CD14-positive monocyte (primary cell): ENCODE measurements around the gene PRM1. TPM values are rescaled to one million over a fixed set of nuclear protein-coding genes. Genes with fewer than 3 reads are reported as not detected.

Experiments
- DNase-seq, 3 donors: peaks; one replicate each; pipeline ENCODE4 v3.0.0-alpha.2; 2011 to 2022
- H2AFZ ChIP-seq: 2 replicates; pipeline ENCODE4 v1.6.0; 2012; ENCODE audit warnings: mild to moderate bottlenecking, low read depth, low read length, inconsistent platforms; ENCODE audit not compliant: insufficient read depth, poor library complexity, severe bottlenecking
- H3K27ac ChIP-seq, 2 donors: 1 replicate in 1 of 2; 2 replicates in 1 of 2; pipeline ENCODE4 v1.5.1; 2012 to 2013; ENCODE audit warnings: low read length in 2 of 2, control low read depth in 1 of 2, inconsistent platforms in 1 of 2, low read depth in 1 of 2, mild to moderate bottlenecking in 1 of 2
- H3K27me3 ChIP-seq, 2 donors: one replicate each; pipeline versions ENCODE4 v1.6.0 to v1.6.1; 2011 to 2013; ENCODE audit warnings: low read length in 2 of 2; ENCODE audit not compliant: control insufficient read depth in 2 of 2, insufficient read depth in 2 of 2
- H3K36me3 ChIP-seq, 2 donors: replicated peaks in 1 of 2; 1 replicate in 1 of 2; 2 replicates in 1 of 2; pipeline versions ENCODE4 v1.5.1 to v1.6.1; 2012 to 2013; ENCODE audit warnings: low read length in 2 of 2, control low read depth in 1 of 2, inconsistent platforms in 1 of 2, mild to moderate bottlenecking in 1 of 2; ENCODE audit not compliant: insufficient read depth in 2 of 2, control insufficient read depth in 1 of 2
- H3K4me1 ChIP-seq, 2 donors: 1 replicate in 1 of 2; 2 replicates in 1 of 2; pipeline versions ENCODE4 v1.5.1 to v1.6.1; 2012 to 2013; ENCODE audit warnings: low read length in 2 of 2, control low read depth in 1 of 2, inconsistent platforms in 1 of 2, mild to moderate bottlenecking in 1 of 2, moderate library complexity in 1 of 2; ENCODE audit not compliant: insufficient read depth in 2 of 2, control insufficient read depth in 1 of 2
- H3K4me2 ChIP-seq: replicated peaks from 2 replicates; pipeline ENCODE3; 2012; ENCODE audit warnings: low read length, moderate library complexity, mild to moderate bottlenecking; ENCODE audit not compliant: poor library complexity, severe bottlenecking; ENCODE audit errors: extremely low read depth
- H3K4me3 ChIP-seq, 3 experiments: fragments of 200-600 bp in 1 of 3; sonication (generic) in 1 of 3; replicated peaks in 1 of 3; 1 replicate in 2 of 3; 2 replicates in 1 of 3; pipeline ENCODE4 v1.5.1; 2011 to 2013; ENCODE audit warnings: low read length in 3 of 3, mild to moderate bottlenecking in 3 of 3, control low read depth in 2 of 3, low read depth in 2 of 3, inconsistent platforms in 1 of 3, moderate library complexity in 1 of 3
- H3K79me2 ChIP-seq: 2 replicates; pipeline ENCODE4 v1.6.0; 2012; ENCODE audit warnings: mild to moderate bottlenecking, control low read depth, inconsistent platforms, low read length, moderate library complexity; ENCODE audit not compliant: insufficient read depth
- H3K9ac ChIP-seq: 2 replicates; pipeline ENCODE4 v1.6.0; 2017; ENCODE audit warnings: low read length, mild to moderate bottlenecking; ENCODE audit not compliant: insufficient read depth, poor library complexity, severe bottlenecking
- H3K9me3 ChIP-seq, 2 donors: replicated peaks in 1 of 2; 1 replicate in 1 of 2; 2 replicates in 1 of 2; pipeline versions ENCODE4 v1.5.1 to v1.6.1; 2012 to 2013; ENCODE audit warnings: low read length in 2 of 2, control low read depth in 1 of 2; ENCODE audit not compliant: control insufficient read depth in 1 of 2, insufficient read depth in 1 of 2
- H4K20me1 ChIP-seq: 2 replicates; pipeline ENCODE4 v1.6.0; 2012; ENCODE audit warnings: mild to moderate bottlenecking, low read length, control low read depth, moderate library complexity; ENCODE audit not compliant: insufficient read depth
- H3K27ac Mint-ChIP-seq, 7 donors: one replicate each; pipeline ENCODE4 v1.8.0; 2020; ENCODE audit warnings: mild to moderate bottlenecking in 7 of 7, mixed read lengths in 7 of 7, moderate library complexity in 6 of 7, inconsistent platforms in 2 of 7
- H3K27me3 Mint-ChIP-seq, 3 donors: one replicate each; pipeline ENCODE4 v1.8.0; 2021 to 2022; ENCODE audit warnings: low read depth in 3 of 3, mild to moderate bottlenecking in 3 of 3, mixed read lengths in 3 of 3, moderate library complexity in 3 of 3, inconsistent platforms in 1 of 3
- H3K36me3 Mint-ChIP-seq, 2 donors: one replicate each; pipeline ENCODE4 v1.8.0; 2020; ENCODE audit warnings: mixed read lengths in 2 of 2, inconsistent platforms in 1 of 2, mild to moderate bottlenecking in 1 of 2
- H3K4me1 Mint-ChIP-seq: one replicate; pipeline ENCODE4 v1.8.0; 2020; ENCODE audit warnings: mild to moderate bottlenecking, mixed read lengths
- H3K4me3 Mint-ChIP-seq, 2 donors: one replicate each; pipeline ENCODE4 v1.8.0; 2020; ENCODE audit warnings: mild to moderate bottlenecking in 2 of 2, mixed read lengths in 2 of 2, moderate library complexity in 1 of 2
- H3K9me3 Mint-ChIP-seq, 7 donors: one replicate each; pipeline ENCODE4 v1.8.0; 2020 to 2022; ENCODE audit warnings: mixed read lengths in 7 of 7, mild to moderate bottlenecking in 6 of 7, moderate library complexity in 6 of 7, inconsistent platforms in 2 of 7
- CTCF ChIP-seq: fragments of 200-600 bp; IDR thresholded peaks from one replicate; pipeline ENCODE4 v1.8.0; 2022; ENCODE audit warnings: antibody characterized with exemption, mild to moderate bottlenecking
- WGBS: methylation state at CpG from one replicate; pipeline ENCODE4 v1.1.5; 2013; ENCODE audit warnings: missing lambda C conversion rate; ENCODE audit not compliant: insufficient coverage; 5-methylcytosine and 5-hydroxymethylcytosine counted together
- intact Hi-C, 2 donors: fragments of 100-400 bp; cut with micrococcal nuclease; formaldehyde crosslinking; loops; one replicate each; pipeline versions ENCODE4 v1.15.0 to v1.15.1; 2023
- polyA plus RNA-seq, 3 donors: library from polyadenylated mRNA; depleted of rRNA in 1 of 3; unstranded in 2 of 3; stranded (reverse) in 1 of 3; fragments of 300-500 nt in 2 of 3; fragments of >200 nt in 1 of 3; fragmentation: Illumina TruSeq in 2 of 3; gene quantifications; 1 replicate in 2 of 3; 2 replicates in 1 of 3; pipeline ENCODE4 v1.2.3, GENCODE V29; 2012 to 2021

The PRM1 gene
- polyA plus RNA-seq, 3 donors = not detected

DNA sequence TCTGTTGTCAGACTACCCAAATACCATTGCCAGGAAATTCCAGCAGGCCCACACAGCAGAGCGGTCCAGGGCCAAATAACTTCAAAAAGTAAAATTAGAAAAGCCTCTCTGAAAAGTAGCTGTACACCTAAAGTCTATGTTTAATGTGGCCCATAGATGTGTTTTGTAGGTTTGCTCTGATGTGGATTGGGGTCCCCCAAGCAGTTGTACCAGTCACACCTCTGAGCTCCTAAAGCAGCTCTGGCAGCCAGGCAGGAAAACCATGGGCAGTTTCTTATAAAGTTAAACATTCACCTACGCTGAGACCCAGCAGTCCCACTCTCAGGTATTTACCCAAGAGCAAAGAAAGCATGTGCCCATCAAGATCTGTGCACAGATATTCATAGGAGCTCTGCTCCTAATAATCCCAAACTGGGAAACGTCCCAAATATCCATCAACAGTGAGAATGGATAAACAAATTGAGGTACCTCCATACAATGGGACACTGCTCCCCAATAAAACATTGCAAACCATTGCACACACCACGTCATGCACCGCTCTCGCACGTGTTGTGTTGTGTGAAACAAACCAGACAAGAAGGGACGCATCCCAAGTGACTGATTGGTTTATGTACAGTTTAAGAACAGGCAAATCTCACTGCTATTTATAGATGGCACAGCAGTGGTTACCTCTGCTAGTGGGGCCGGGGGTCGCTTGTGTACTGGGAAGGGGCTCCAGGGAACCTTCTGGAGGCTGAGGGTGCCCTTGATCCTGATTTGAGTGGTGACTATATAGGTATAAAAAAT lies 15.8 kb upstream of the PRM1 start:
- peaks cover 20% of the 10 kb centered on the region for H3K4me1 Mint-ChIP-seq
- Histone ChIP-seq H3K4me3 (peak overlapping the region in 1 of 3 experiments; percentile 57), H3K27ac (no peak overlapping the region), H3K4me1 (peaks cover 12 to 15% of the 10 kb centered on the region in 2 donors), H3K27me3 (peaks cover 0 to 6% of the 10 kb centered on the region in 2 donors), H3K4me2 (peak overlapping the region; percentile 69), H2AFZ (peak overlapping the region; percentile 63), H3K36me3 (no peaks in the 10 kb centered on the region), H3K9ac (no peak overlapping the region), H4K20me1 (no peaks in the 10 kb centered on the region), H3K79me2 (no peaks in the 10 kb centered on the region), H3K9me3 (no peaks in the 10 kb centered on the region)
- TF ChIP-seq CTCF = no peak
- H3K36me3 Mint-ChIP-seq = no peaks in the 10 kb centered on the region
- intact Hi-C loops = loop anchor here in 1 of 2 donors (5.0 kb wide), 1 partner anchor 35 kb away; no protein-coding TSS in a partner anchor
- 55% methylated on average over 2 of the region's 10 CpGs for WGBS
- no peak for DNase-seq
- peak overlapping the region in 1 of 7 donors; percentile 17 for H3K27ac Mint-ChIP-seq
- H3K27me3 Mint-ChIP-seq = peaks cover 26 to 42% (median 40%) of the 10 kb centered on the region in 3 donors
- H3K4me3 Mint-ChIP-seq = peak overlapping the region; percentile 66 to 85
- H3K9me3 Mint-ChIP-seq = peaks cover 0 to 2% (median 0%) of the 10 kb centered on the region in 7 donors

DNA sequence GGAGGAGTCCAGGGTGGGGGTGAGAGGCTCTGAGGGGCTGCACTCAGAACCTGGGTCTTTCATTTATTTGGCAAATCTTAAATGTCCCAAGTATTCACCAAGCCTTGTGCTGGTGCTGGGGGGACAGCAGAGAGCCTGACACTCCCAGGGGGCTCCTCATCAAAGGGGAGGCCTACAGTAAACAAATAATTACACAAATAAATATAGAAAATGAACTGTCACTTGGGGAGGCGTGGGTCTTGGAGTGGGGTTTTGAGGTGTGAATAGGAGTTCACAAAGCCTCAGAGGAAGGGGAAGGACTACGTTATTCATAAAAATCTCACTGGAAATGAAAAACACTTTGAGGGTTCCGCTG lies 15.2 kb upstream of the PRM1 start:
- Histone ChIP-seq H4K20me1 (no peaks in the 10 kb centered on the region), H2AFZ (no peak overlapping the region), H3K79me2 (no peaks in the 10 kb centered on the region), H3K27me3 (peaks cover 0 to 6% of the 10 kb centered on the region in 2 donors), H3K4me2 (no peak overlapping the region), H3K27ac (no peak overlapping the region), H3K9ac (no peak overlapping the region), H3K4me1 (peaks cover 12 to 15% of the 10 kb centered on the region in 2 donors), H3K36me3 (no peaks in the 10 kb centered on the region), H3K4me3 (no peak overlapping the region), H3K9me3 (no peaks in the 10 kb centered on the region)
- no peak for DNase-seq
- peaks cover 20% of the 10 kb centered on the region for H3K4me1 Mint-ChIP-seq
- no CpG with 5 or more reads among the region's 3 CpGs for WGBS
- TF ChIP-seq CTCF = no peak
- intact Hi-C loops = loop anchor here in 1 of 2 donors (5.0 kb wide), 1 partner anchor 36 kb away; no protein-coding TSS in a partner anchor
- H3K9me3 Mint-ChIP-seq = peaks cover 0 to 2% (median 0%) of the 10 kb centered on the region in 7 donors
- no peak overlapping the region for H3K4me3 Mint-ChIP-seq
- peaks cover 29 to 45% (median 43%) of the 10 kb centered on the region in 3 donors for H3K27me3 Mint-ChIP-seq
- peak overlapping the region in 1 of 7 donors; percentile 17 for H3K27ac Mint-ChIP-seq
- H3K36me3 Mint-ChIP-seq = peaks cover 0 to 1% of the 10 kb centered on the region in 2 donors
